Nephron (organoid): ENCODE measurements around the gene FILIP1.

Experiments
- H3K27ac Mint-ChIP-seq, 3 experiments: 2 replicates each; pipeline ENCODE4 v1.8.0; 2020; ENCODE audit warnings: mixed read lengths in 3 of 3, mild to moderate bottlenecking in 2 of 3, moderate library complexity in 1 of 3
- H3K27me3 Mint-ChIP-seq: 2 replicates; pipeline ENCODE4 v1.8.0; 2021; ENCODE audit warnings: low read depth, mild to moderate bottlenecking, moderate library complexity, mixed read lengths
- H3K36me3 Mint-ChIP-seq: 2 replicates; pipeline ENCODE4 v1.8.0; 2020; ENCODE audit warnings: low read depth, mixed read lengths
- H3K4me1 Mint-ChIP-seq: 2 replicates; pipeline ENCODE4 v1.8.0; 2020; ENCODE audit warnings: mixed read lengths
- H3K4me3 Mint-ChIP-seq, 3 experiments: 2 replicates each; pipeline ENCODE4 v1.8.0; 2020; ENCODE audit warnings: mild to moderate bottlenecking in 3 of 3, mixed read lengths in 3 of 3, moderate library complexity in 2 of 3
- H3K9me3 Mint-ChIP-seq: 2 replicates; pipeline ENCODE4 v1.8.0; 2020; ENCODE audit warnings: mixed read lengths
- CTCF ChIP-seq, 3 experiments: fragments of 200-600 bp; sonication (generic); IDR thresholded peaks; one replicate each; pipeline ENCODE4 v1.5.0; 2021; ENCODE audit warnings: antibody characterized with exemption in 3 of 3; ENCODE audit not compliant: unreplicated experiment in 3 of 3

The FILIP1 gene

GRCh38 chr6:75498862-75499261, 5.3 kb upstream of the FILIP1 start:
- no peaks in the 10 kb centered on the region for H3K36me3 Mint-ChIP-seq
- H3K9me3 Mint-ChIP-seq = peaks cover 2% of the 10 kb centered on the region
- peaks cover 40% of the 10 kb centered on the region for H3K4me1 Mint-ChIP-seq
- no peaks in the 10 kb centered on the region for H3K27me3 Mint-ChIP-seq
- H3K4me3 Mint-ChIP-seq = no peak overlapping the region
- no peak overlapping the region for H3K27ac Mint-ChIP-seq
- TF ChIP-seq CTCF (IDR thresholded peaks at IDR 0.05; ENCODE audit: unreplicated experiment in 3 of 3) = no peak

- Mint-ChIP-seq H3K27me3 (no peaks in the 10 kb centered on the region), H3K4me3 (no peak overlapping the region)
Measured at GRCh38 chr6:75497994-75498393, 4.4 kb upstream of the FILIP1 start.

DNA sequence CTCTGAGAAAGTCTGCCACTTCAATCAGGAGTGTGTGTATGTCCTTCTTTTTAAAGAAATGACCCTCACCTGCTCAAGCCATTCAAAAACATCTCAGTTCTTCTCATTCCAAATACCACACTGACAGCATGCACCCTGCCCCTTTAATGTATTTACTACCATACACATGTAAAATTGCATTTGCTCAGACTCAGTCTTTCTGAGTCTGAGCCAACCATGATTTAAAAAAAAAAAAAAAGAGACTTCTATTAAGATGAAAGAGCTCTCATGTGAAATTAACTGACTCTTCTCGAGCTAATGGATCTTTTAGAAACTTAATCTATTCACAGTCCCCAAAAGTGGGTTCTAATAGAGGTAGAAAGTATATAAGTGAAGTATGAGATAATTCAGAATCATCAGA, 1.4 kb upstream of the FILIP1 start:
- no peak for TF ChIP-seq CTCF (IDR thresholded peaks at IDR 0.05; ENCODE audit: unreplicated experiment in 3 of 3)
- H3K9me3 Mint-ChIP-seq = peaks cover 2% of the 10 kb centered on the region
- H3K4me1 Mint-ChIP-seq = peaks cover 40% of the 10 kb centered on the region
- H3K27ac Mint-ChIP-seq = peak overlapping the region in 2 of 3 experiments; percentile 10 to 92
- no peaks in the 10 kb centered on the region for H3K27me3 Mint-ChIP-seq
- no peaks in the 10 kb centered on the region for H3K36me3 Mint-ChIP-seq
- H3K4me3 Mint-ChIP-seq = peak overlapping the region in 2 of 3 experiments; percentile 87

More at GRCh38 chr6:75497994-75498393, 4.4 kb upstream of the FILIP1 start:
- Mint-ChIP-seq H3K4me1 (peaks cover 41% of the 10 kb centered on the region), H3K27ac (no peak overlapping the region), H3K9me3 (peaks cover 2% of the 10 kb centered on the region), H3K36me3 (no peaks in the 10 kb centered on the region)
- TF ChIP-seq CTCF (IDR thresholded peaks at IDR 0.05; ENCODE audit: unreplicated experiment in 3 of 3) = no peak

DNA sequence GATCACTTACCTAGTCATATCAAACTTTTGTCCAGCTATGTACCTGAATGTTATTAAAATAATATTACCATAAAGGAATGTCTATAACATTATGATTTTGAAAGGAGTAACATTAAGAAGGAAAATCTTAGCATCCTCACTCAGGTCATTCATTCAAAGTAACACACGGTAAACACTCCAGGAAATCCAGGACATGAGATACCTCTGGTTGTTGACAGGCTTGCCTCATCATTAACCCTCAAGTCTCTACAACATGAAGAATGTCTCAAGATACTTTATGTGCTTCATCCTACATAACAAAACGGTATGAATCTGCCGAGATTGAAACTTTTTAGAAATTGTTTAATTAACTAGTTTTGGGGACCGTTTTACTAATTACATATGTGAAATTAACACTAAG, 690 bp upstream of the FILIP1 start:
- Mint-ChIP-seq H3K36me3 (no peaks in the 10 kb centered on the region), H3K27me3 (no peaks in the 10 kb centered on the region), H3K4me3 (peak overlapping the region in 2 of 3 experiments; percentile 87), H3K27ac (peak overlapping the region in 2 of 3 experiments; percentile 92 to 93), H3K9me3 (no peaks in the 10 kb centered on the region), H3K4me1 (peaks cover 41% of the 10 kb centered on the region)
- TF ChIP-seq CTCF (IDR thresholded peaks at IDR 0.05; ENCODE audit: unreplicated experiment in 3 of 3) = no peak

GRCh38 chr6:75492386-75493153, 1.0 kb downstream of the FILIP1 start:
- Mint-ChIP-seq H3K27me3 (no peaks in the 10 kb centered on the region), H3K9me3 (no peaks in the 10 kb centered on the region), H3K4me1 (peaks cover 54% of the 10 kb centered on the region), H3K36me3 (no peaks in the 10 kb centered on the region), H3K4me3 (peak overlapping the region; percentile 64 to 87 (median 87)), H3K27ac (peak overlapping the region; percentile 62 to 93 (median 92))
- no peak for TF ChIP-seq CTCF (IDR thresholded peaks at IDR 0.05; ENCODE audit: unreplicated experiment in 3 of 3)

GRCh38 chr6:75491291-75491690, 2.3 kb downstream of the FILIP1 start:
- H3K9me3 Mint-ChIP-seq = no peaks in the 10 kb centered on the region
- peaks cover 62% of the 10 kb centered on the region for H3K4me1 Mint-ChIP-seq
- H3K27me3 Mint-ChIP-seq = no peaks in the 10 kb centered on the region
- no peak for TF ChIP-seq CTCF (IDR thresholded peaks at IDR 0.05; ENCODE audit: unreplicated experiment in 3 of 3)
- H3K36me3 Mint-ChIP-seq = no peaks in the 10 kb centered on the region
- peak overlapping the region; percentile 1 to 87 (median 75) for H3K4me3 Mint-ChIP-seq
- H3K27ac Mint-ChIP-seq = peak overlapping the region in 2 of 3 experiments; percentile 6 to 13
